Liver (tissue), 9 donors: Measurements from ENCODE around the gene RALGDS. TPM values are rescaled to one million over a fixed set of nuclear protein-coding genes. Genes with fewer than 3 reads are reported as not detected.

ENCODE experiments used
- DNase-seq: peaks from one replicate; pipeline ENCODE4 v3.0.0-alpha.2; 2017; ENCODE audit warnings: low spot score
- H3K27ac ChIP-seq, 2 donors: one replicate each; pipeline ENCODE4 v1.7.0; 2013; ENCODE audit warnings: inconsistent platforms in 2 of 2, low read length in 2 of 2, control low read depth in 1 of 2, low read depth in 1 of 2, mild to moderate bottlenecking in 1 of 2
- H3K27me3 ChIP-seq, 4 donors: one replicate each; pipeline versions ENCODE4 v1.6.1 to v1.7.0; 2013; ENCODE audit warnings: low read length in 3 of 4, inconsistent platforms in 1 of 4, mild to moderate bottlenecking in 1 of 4, moderate library complexity in 1 of 4; ENCODE audit not compliant: control insufficient read depth in 4 of 4, insufficient read depth in 4 of 4
- H3K36me3 ChIP-seq, 4 donors: one replicate each; pipeline versions ENCODE4 v1.6.1 to v1.7.0; 2013; ENCODE audit warnings: low read length in 3 of 4, mild to moderate bottlenecking in 3 of 4, low read depth in 1 of 4, moderate library complexity in 1 of 4; ENCODE audit not compliant: control insufficient read depth in 4 of 4, insufficient read depth in 3 of 4
- H3K4me1 ChIP-seq, 4 donors: one replicate each; pipeline versions ENCODE4 v1.6.1 to v1.7.0; 2013; ENCODE audit warnings: low read length in 3 of 4, mild to moderate bottlenecking in 3 of 4, moderate library complexity in 1 of 4; ENCODE audit not compliant: control insufficient read depth in 4 of 4, insufficient read depth in 4 of 4
- H3K4me3 ChIP-seq, 3 donors: one replicate each; pipeline versions ENCODE4 v1.6.1 to v1.7.0; 2013; ENCODE audit warnings: low read length in 3 of 3, control low read depth in 1 of 3, low read depth in 1 of 3, mild to moderate bottlenecking in 1 of 3
- H3K9ac ChIP-seq, 2 donors: one replicate each; pipeline ENCODE4 v1.7.0; 2013; ENCODE audit warnings: low read length in 2 of 2, mild to moderate bottlenecking in 2 of 2, moderate library complexity in 2 of 2, control low read depth in 1 of 2, low read depth in 1 of 2
- H3K9me3 ChIP-seq, 4 donors: one replicate each; pipeline versions ENCODE4 v1.6.1 to v1.7.0; 2013; ENCODE audit warnings: low read length in 3 of 4; ENCODE audit not compliant: control insufficient read depth in 4 of 4
- EGR1 ChIP-seq, 2 donors: IDR thresholded peaks; 2 replicates each; pipeline ENCODE4 v1.6.1; 2016 to 2018; ENCODE audit warnings: antibody characterized with exemption in 2 of 2, low read depth in 2 of 2
- FOXA1 ChIP-seq: IDR thresholded peaks from 2 replicates; pipeline ENCODE4 v1.6.1; 2016; ENCODE audit warnings: antibody characterized with exemption
- FOXA2 ChIP-seq: IDR thresholded peaks from 2 replicates; pipeline ENCODE4 v1.6.1; 2016; ENCODE audit warnings: antibody characterized with exemption
- JUND ChIP-seq, 2 donors: IDR thresholded peaks; 2 replicates each; pipeline ENCODE4 v1.6.1; 2016; ENCODE audit warnings: antibody characterized with exemption in 2 of 2
- NR2F2 ChIP-seq: IDR thresholded peaks from 2 replicates; pipeline ENCODE4 v1.6.1; 2016; ENCODE audit warnings: antibody characterized with exemption
- RAD21 ChIP-seq, 2 donors: IDR thresholded peaks; 2 replicates each; pipeline ENCODE4 v1.6.1; 2016; ENCODE audit warnings: antibody characterized with exemption in 2 of 2, mild to moderate bottlenecking in 2 of 2
- REST ChIP-seq: IDR thresholded peaks from 2 replicates; pipeline ENCODE4 v1.6.1; 2016; ENCODE audit warnings: antibody characterized with exemption, mild to moderate bottlenecking
- RXRA ChIP-seq, 2 donors: IDR thresholded peaks; 2 replicates each; pipeline ENCODE4 v1.6.1; 2017 to 2018; ENCODE audit warnings: antibody characterized with exemption in 2 of 2, mild to moderate bottlenecking in 1 of 2
- TAF1 ChIP-seq: conservative IDR thresholded peaks from 2 replicates; pipeline ENCODE4 v1.6.1; 2016; ENCODE audit warnings: antibody characterized with exemption, mild to moderate bottlenecking
- YY1 ChIP-seq: IDR thresholded peaks from 2 replicates; pipeline ENCODE4 v1.6.1; 2016; ENCODE audit warnings: antibody characterized with exemption, mild to moderate bottlenecking
- WGBS: extraction: QIAGEN DNeasy Blood & Tissue Kit; methylation state at CpG from one replicate; pipeline ENCODE4 v1.1.7; 2013; 5-methylcytosine and 5-hydroxymethylcytosine counted together
- polyA plus RNA-seq, 2 donors: library from polyadenylated mRNA; stranded (reverse) in 1 of 2; unstranded in 1 of 2; fragments of 200-250 nt in 1 of 2; fragments of >200 nt in 1 of 2; fragmentation: Nextera tagmentation in 1 of 2; extraction: Ambion mirVana in 1 of 2; gene quantifications; one replicate each; pipeline versions ENCODE4 v1.2.1 to v1.2.3, GENCODE V29; 2013 to 2015
- total RNA-seq, 2 donors: library from RNA; depleted of rRNA; stranded (reverse); fragments of >200 nt; gene quantifications; one replicate each; pipeline ENCODE4 v1.2.3, GENCODE V29; 2014
- TF ChIP-seq, protein P1 (sequence below): IDR thresholded peaks from 2 replicates; pipeline ENCODE4 v1.6.1; 2016; ENCODE audit warnings: antibody characterized with exemption
- donor health status: healthy.
- donor health status: healthy.
- donor health status: healthy.
- donor health status: healthy.
- donor health status: healthy.

Gene RALGDS
- total and polyA plus RNA-seq, 4 donors, result 1.3 to 19.0 (median 7.3) TPM

DNA sequence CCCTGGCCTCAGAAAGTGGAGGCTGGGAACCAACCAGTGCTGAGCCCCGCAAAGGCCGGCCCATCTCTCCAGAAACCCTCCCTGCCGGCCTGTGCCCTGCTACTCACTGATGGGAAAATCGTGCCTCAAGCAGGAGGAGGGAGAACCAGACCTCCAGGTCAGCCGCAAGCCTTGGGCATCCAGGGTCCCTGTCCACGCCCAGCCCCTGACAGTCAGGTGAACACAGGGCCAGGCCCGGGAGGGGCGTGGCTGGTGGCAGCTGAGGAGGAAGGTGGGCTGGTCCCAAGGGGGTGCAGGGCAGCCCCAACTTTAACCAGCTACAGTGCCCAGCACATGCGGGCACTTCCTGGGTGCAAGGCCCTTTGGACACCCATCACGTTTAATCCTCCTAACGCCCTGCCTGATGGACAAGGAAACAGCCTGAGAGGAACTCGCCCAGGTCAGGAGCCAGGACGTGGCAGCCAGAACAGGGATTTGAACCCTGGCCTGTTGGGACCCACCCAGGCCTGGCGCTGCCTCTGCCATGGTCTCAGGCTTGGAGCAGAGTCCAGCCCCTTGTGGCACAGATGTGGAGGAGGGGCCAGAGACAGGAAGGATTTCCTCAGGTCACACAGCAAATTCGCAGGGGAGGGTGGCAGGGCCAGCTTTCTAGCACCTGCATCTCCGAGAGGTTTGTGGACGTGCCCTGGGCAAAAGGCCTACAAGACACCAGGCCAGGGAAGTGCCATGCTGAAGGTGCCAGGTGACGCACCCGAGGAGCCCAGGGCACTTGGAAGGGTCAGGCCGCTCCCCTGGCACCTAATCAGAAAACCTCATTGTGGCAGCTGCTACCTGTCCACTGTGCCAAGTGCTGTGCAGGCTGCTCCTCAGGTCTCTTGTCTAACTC is 4.5 kb downstream of the RALGDS start:
- TF ChIP-seq, protein P1, sequence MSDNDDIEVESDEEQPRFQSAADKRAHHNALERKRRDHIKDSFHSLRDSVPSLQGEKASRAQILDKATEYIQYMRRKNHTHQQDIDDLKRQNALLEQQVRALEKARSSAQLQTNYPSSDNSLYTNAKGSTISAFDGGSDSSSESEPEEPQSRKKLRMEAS, result no peak
- TF ChIP-seq FOXA2, result no peak
- no peak for TF ChIP-seq RAD21 (IDR thresholded peaks at IDR 0.05)
- no peak for TF ChIP-seq JUND (IDR thresholded peaks at IDR 0.05)
- no peak for TF ChIP-seq YY1
- no peak overlapping the region for H3K9ac ChIP-seq
- H3K9me3 ChIP-seq, result no peaks in the 10 kb centered on the region
- H3K4me1 ChIP-seq, result peaks cover 27 to 87% (median 74%) of the 10 kb centered on the region in 4 donors
- WGBS, result 84% methylated on average over 20 of the region's 20 CpGs
- H3K36me3 ChIP-seq, result peaks cover 0 to 2% (median 0%) of the 10 kb centered on the region in 4 donors
- no peak overlapping the region for H3K27ac ChIP-seq
- H3K4me3 ChIP-seq, result no peak overlapping the region
- no peaks in the 10 kb centered on the region for H3K27me3 ChIP-seq
- no peak for DNase-seq

- Histone ChIP-seq H3K9me3 (no peaks in the 10 kb centered on the region), H3K27me3 (no peaks in the 10 kb centered on the region), H3K36me3 (peaks cover 0 to 6% (median 1%) of the 10 kb centered on the region in 4 donors), H3K9ac (peak overlapping the region in 1 of 2 donors; percentile 13), H3K4me1 (peaks cover 27 to 84% (median 71%) of the 10 kb centered on the region in 4 donors), H3K4me3 (no peak overlapping the region), H3K27ac (peak overlapping the region in 1 of 2 donors; percentile 88)
- no peak for DNase-seq
- WGBS, result 89% methylated on average over 32 of the region's 32 CpGs
- TF ChIP-seq NR2F2 (no peak), REST (no peak)
These were observed 5.3 kb downstream of the RALGDS start for GRCh38 chr9:133115604-133116345.

- H3K27ac ChIP-seq, result peak overlapping the region; percentile 77 to 88
- TF ChIP-seq EGR1 (IDR thresholded peaks at IDR 0.05; ENCODE audit: low read depth in 2 of 2) (no peak), FOXA1 (no peak), REST (no peak), TAF1 (no peak), RXRA (IDR thresholded peaks at IDR 0.05) (no peak), JUND (IDR thresholded peaks at IDR 0.05) (no peak), NR2F2 (no peak)
- peak overlapping the region in 1 of 2 donors; percentile 13 for H3K9ac ChIP-seq
- WGBS, result 87% methylated on average over 19 of the region's 19 CpGs
- H3K4me1 ChIP-seq, result peaks cover 27 to 82% (median 71%) of the 10 kb centered on the region in 4 donors
- H3K9me3 ChIP-seq, result no peaks in the 10 kb centered on the region
- H3K4me3 ChIP-seq, result no peak overlapping the region
- DNase-seq, result no peak
- H3K27me3 ChIP-seq, result no peaks in the 10 kb centered on the region
- H3K36me3 ChIP-seq, result peaks cover 0 to 11% (median 4%) of the 10 kb centered on the region in 4 donors
These were observed 6.0 kb downstream of the RALGDS start for GRCh38 chr9:133114886-133115603.
